HG02571 (cell line): ENCODE results near the gene IQSEC3.
"Not testable (repeated sequence)": the region's sequence is repeated elsewhere in the genome, so short reads cannot be mapped to it uniquely, and the experiment has no call there.

Experiments used
- ATAC-seq: cut with Tn5 transposase; IDR thresholded peaks from one replicate; pipeline ENCODE4 v1.9.1; 2021; ENCODE audit warnings: mild to moderate bottlenecking, moderate library complexity; ENCODE audit not compliant: unreplicated experiment

The IQSEC3 gene

DNA sequence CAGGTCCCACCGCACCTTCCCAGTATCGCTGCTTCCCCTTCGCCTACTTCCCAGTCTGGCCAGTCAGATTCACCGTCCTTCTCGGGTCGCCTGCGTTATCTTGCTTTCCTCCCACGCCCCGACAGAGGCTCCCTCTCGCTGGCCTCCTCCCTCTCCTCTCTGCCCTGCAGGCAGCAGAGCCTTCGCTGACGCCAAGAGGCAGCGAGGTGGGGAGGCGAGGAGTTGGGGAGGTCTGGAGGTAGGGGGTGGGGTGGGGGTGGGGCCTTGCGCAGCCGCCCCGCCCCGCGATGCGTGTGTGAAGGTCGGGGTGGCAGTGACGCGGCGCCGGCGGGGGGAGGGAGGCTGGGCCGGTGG, at the start of gene IQSEC3:
Gene IQSEC3 (plus strand): TSS at position 340 of the 354 bp plus-strand sequence. CDS start 116 bp downstream, outside the sequence.
- ATAC-seq, result not testable (repeated sequence)

DNA sequence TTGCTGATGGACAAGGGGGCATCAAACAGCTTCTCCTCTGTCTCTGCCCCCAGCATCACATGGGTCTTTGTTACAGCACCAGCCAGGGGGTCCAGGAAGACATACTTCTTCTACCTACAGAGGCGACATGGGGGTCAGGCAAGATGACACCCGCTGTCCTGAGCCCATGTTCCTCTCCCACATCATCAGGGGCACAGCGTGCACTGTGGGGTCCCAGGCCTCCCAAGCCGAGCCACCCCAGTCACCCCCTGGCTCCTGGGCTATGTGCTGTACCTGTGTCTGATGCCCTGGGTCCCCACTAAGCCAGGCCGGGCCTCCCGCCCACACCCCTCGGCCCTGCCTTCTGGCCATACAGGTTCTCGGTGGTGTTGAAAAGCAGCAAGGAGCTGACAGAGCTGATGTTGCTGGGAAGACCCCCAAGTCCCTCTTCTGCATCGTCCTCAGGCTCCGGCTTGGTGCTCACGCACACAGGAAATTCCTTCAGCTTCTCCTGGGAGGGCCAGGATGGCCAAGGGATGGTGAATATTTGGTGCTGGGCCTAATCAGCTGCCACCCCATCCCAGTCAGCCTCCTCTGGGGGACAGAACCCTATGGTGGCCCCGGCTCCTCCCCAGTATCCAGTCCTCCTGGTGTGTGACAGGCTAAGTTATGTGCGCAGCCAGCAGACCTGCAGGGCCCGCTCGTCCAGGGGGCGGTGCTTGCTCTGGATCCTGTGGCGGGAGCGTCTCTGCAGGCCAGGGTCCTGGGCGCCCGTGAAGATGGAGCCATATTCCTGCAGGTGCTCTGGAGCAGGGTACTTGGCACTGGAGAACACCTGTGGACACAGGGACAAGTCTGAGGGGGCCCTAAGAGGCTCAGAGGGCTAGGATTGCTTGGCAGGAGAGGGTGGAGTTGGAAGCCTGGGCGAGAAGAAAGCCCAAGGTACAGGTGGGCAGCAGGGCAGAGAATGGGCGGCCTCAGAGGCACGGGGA, 48.9 kb upstream of the IQSEC3 start:
- ATAC-seq, result not testable (repeated sequence)

DNA sequence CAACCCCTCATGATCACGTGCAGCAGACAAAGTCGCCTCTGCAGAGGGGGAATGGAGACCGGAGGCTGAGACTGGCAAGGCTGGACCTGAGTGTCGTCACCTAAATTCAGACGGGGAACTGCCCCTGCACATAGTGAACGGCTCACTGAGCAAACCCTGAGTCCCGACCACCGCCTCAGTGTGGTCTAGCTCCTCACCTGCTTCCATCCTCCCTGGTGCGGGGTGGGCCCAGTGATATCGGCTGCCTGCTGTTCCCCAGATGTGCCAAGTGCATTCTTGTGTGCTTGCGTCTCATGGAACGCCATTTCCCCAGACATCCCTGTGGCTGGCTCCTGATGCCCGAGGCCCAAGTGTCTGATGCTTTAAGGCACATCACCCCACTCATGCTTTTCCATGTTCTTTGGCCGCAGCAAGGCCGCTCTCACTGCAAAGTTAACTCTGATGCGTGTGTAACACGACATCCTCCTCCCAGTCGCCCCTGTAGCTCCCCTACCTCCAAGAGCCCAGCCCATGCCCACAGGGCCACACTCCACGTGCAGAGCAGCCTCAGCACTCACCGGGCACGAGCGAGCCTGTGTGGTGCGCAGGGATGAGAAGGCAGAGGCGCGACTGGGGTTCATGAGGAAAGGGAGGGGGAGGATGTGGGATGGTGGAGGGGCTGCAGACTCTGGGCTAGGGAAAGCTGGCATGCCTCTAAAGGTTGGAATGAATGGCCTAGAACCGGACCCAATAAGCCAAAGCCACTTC, 47.6 kb upstream of the IQSEC3 start:
- ATAC-seq, result not testable (repeated sequence)

DNA sequence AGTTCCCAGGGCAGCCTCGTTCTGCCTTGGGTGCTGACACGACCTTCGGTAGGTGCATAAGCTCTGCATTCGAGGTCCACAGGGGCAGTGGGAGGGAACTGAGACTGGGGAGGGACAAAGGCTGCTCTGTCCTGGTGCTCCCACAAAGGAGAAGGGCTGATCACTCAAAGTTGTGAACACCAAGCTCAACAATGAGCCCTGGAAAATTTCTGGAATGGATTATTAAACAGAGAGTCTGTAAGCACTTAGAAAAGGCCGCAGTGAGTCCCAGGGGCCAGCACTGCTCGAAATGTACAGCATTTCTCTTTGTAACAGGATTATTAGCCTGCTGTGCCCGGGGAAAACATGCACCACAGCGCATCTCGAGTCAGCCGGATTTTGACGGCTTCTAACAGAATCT, 46.7 kb upstream of the IQSEC3 start:
- not testable (repeated sequence) for ATAC-seq

DNA sequence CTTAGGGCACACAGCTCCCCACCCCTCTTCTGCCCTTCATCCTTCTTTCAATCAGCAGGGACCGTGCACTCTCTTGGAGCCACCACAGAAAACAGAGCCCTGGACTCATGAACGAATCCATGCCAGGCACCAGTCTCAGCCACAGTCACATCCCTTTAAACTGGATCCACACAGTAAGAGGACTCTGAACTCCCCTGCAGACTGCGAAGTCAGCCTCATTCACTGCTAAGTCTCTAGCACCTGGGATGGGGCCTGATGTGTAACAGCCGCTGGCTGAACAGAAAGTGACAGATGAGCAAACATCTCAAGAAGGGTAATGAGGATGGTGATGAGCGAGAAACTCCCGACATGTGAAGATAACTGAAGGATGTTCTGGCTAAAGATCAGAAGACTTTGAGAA, 45.8 kb upstream of the IQSEC3 start:
- no peak for ATAC-seq

DNA sequence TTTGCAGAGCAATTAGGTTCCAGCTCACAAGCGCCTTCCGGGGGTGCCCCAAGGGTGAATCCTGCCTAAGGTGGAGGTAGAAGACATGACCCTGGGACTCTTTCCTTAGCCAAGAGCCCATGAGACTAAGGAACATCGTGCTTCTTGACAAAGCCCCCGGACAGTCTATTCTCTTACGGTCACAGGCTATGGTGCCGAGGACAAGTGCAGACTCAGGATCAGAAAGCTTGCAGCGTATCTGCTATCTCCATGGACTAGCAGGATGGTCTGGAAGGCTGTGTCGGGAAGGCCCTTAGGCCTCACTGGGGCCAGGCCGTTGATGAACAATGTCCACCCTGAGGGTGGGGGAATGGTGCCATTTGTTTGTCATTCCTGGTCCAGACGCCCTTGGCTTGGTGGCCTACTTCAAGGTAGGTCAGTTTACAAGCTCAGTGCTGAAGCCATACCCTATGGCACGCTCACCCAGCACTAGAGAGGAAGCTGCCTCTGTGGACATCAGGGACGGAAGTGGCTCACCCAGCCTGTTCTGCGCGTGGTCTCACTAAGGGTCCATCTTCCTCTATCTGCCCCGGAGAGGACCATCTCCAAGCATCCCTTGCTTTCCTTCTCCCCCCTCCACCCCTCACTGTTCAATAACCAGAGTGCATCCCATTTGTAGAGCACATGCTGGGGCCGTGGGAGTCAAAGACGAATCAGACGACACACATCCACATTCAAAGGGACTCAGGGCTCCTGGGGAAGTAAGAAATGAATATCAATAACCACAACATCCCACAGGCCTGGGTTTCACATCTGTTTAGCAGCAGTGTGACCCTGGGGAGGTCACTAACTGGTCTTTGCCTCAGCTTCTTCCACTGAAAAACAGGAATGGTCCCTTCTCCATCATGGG, 45.0 kb upstream of the IQSEC3 start:
- ATAC-seq, result peak; percentile 87

DNA sequence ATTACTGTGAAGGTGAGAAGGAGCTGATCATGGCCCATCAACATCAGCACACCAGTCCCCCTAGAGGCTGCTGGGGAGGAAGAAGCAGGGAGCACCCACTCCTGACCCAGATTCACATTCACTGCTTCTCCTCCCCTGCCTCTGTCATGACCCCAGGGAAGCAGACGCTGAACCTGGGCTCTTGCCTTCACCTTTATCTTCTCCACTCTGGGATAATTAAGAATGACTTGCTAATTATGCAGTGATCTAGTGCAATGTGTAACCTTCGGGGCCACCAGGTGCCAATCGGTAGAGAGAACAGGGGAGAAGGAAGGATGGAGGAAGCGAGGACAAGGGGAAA, 44.4 kb upstream of the IQSEC3 start:
- ATAC-seq, result no peak

DNA sequence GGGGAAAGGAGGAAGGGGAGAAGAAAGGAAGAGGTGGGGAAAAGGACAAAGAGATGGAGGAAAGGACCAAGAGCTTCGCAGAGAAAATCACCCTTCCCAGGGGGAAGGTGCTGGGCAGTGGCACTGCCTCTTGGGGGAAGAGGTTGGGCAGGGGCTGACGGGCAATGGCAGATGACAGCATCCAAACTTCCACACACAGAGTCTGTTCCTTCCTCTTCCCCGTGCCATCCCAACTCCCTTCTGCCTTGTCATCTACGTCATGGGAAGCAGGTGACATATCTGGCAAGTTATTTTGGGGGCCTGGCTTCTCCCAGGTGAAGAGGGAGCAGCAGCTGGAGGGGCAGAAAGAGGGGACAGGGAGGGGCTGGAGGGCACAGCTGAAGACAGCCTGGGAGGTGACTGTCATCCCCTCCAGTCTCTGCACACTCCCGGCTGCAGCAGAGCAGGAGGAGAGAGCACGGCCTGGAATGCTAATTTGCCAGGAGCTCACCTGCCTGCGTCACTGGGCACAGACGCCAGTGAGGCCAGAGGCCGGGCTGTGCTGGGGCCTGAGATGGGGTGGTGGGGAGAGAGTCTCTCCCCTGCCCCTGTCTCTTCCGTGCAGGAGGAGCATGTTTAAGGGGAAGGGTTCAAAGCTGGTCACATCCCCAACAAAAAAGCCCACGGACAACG, 43.9 kb upstream of the IQSEC3 start:
- ATAC-seq, result no peak

DNA sequence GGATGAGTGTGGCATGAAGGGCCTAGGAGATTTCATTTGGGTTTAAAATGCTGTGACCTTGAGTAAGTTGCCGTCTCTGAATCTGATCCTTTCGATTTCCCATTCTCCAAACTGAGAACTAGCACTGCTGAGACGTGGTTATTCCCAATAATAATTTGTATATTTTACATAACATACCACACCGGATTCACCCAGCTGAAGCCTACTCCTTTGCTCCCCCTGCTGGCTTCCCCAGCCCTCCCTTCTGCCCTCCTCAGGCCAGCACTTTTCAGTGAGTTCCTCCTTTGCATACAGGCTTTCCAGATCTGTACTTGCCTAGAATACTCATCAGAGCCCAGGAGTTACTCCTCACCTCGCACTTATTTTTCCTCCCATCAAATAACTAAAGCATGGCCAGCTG, 38.7 kb upstream of the IQSEC3 start:
- not testable (repeated sequence) for ATAC-seq

DNA sequence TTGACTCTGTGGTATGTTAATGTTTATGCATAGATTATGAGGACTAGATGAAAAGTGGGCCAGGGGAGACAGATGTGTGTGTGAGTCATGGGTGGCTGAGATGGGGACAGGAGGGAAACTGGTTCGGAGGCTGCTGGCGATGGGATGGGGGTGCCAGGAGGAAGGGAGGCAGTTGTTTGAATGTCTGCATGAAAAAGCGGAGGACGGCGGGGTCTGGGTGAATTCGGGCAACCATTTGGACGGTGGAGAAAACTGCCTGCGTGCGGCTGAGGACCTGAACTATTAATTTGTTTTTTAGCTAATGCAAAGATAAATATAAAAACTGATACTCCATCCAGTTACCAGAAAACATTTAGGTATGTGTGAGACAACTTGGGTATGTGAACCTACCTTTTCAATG, 27.8 kb upstream of the IQSEC3 start:
- not testable (repeated sequence) for ATAC-seq

DNA sequence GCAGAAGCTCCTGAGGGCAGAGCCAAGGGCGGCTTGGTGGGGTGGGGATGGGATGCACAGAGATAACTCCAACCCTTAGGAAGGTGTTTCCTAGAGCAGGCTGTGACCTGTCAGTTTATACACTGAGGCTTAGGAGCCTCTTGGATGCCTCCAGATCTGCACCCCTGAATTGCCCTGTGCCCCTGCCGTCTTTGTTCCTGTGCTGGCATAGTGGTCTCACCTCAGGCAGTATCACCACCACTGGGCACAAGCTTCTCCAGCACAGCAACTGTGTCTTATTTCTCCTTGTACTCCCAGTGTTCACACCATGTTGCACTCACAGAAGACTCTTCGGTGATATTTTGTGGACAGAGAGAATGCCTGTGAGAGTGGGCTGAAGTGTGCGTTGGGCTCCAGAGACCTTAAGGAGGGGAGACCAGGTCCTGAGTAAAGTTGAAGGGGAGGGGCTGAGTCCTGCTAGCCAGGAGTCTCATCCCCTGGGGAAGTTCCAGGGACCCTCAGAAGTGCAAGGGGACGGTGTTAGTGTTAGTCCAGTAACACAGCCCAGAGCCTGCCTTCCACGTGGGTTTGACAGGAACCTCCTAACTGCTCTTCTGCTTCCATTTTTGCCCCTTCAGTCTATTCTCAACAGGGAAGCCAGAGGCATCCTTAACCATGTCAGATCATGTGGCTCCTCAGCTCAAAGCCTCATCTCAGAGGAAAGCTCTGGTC, 26.9 kb upstream of the IQSEC3 start:
- not testable (repeated sequence) for ATAC-seq

DNA sequence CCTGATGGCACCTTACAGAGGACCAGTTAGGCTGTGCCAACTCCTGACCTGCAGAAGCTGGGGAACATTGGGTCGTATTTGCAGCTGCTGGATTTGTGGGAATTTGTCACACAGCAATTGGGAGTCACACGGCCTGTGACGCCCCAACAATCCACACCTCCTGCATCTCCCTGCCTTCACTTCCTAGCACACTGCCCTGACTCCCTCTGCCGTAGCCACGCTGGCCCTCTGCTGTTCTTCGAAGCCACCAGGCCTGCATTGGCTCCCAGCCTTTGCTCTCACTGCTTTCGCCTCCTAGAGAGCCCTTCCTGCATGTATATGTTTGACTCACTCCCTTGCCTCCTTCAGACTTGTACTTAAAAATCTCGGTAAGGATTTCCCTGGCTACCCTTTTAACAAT, 22.2 kb upstream of the IQSEC3 start:
- ATAC-seq, result not testable (repeated sequence)

DNA sequence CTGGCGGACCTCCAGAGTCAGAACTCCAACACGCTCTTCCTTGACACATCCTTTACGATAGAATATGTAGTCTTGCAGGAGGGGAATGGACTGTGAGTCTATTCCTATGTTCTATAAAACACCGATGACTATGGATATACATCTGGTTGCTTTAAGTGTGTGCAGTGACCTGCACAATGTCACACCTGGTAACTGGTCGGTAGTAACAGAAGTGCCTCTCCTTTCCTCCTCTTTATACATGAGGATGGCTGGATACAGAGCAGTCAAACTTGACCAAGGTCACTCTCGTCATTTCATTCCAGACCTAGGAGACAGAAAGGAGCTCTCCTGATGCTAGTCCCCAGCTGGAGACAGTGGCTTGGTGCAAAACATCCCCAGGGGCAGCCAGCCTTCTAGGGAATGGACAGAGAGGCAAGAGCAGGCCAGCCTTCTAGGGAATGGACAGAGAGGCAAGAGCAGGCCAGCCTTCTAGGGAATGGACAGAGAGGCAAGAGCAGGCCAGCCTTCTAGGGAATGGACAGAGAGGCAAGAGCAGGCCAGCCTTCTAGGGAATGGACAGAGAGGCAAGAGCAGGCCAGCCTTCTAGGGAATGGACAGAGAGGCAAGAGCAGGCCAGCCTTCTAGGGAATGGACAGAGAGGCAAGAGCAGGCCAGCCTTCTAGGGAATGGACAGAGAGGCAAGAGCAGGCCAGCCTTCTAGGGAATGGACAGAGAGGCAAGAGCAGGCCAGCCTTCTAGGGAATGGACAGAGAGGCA, 21.2 kb upstream of the IQSEC3 start:
- ATAC-seq, result not testable (repeated sequence)

DNA sequence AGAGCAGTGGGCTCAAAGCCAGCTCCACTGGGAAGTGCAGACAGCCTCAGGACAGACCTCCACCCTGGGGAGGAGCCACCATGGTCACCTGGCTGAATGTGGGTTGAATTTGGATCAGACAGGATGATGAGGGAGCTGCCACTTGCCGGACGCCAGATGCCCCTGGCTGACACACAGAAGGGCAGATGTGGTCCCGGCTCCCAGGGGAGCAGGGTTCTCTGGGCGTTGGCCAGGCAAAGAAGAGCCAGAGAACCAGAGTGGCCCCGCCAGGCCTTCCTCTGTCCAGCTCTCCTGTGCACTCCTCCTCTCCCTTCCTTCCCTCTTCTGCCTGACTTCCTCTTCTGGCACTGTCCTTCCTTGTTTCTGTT, 20.6 kb upstream of the IQSEC3 start:
- ATAC-seq, result not testable (repeated sequence)

DNA sequence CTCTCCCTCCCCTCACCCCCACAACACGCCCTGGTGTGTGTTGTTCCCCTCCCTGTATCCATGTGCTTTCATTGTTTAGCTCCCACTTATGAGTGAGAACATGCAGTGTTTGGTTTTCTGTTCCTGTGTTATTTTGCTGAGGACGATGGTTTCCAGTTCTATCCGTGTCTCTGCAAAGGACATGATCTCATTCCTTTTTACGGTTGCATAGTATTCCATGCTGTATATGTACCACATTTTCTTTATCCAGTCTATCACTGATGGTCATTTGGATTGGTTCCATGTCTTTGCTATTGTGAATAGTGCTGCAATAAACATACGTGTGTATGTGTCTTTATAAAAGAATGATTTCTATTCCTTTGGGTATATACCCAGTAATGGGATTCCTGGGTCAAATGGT, 20.0 kb upstream of the IQSEC3 start:
- ATAC-seq, result not testable (repeated sequence)

DNA sequence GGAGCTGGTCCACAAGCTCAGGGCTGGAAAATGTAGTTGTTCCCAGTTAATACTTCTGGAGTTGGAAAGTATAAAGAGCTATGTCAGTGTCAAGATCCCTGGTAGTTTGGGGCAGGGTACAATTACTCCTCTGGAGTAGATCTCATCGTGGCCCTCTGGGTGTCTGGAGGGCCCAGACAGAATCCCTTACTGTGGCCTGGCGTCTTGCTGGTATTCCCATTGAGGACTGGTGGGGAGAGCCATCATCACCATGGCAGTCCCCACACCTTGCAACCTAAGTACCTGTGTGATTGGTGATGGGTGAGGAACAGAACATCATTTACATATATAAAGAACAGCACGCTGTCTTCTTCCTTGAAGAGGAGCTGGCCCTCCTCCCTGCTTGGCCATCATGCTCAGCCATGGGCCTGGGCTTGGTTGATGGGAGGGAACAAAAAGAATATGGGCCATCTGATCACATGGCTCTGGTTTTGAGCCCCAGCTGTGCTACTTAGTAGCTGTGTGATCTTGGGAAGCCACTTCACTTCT, 18.8 kb upstream of the IQSEC3 start:
- not testable (repeated sequence) for ATAC-seq

DNA sequence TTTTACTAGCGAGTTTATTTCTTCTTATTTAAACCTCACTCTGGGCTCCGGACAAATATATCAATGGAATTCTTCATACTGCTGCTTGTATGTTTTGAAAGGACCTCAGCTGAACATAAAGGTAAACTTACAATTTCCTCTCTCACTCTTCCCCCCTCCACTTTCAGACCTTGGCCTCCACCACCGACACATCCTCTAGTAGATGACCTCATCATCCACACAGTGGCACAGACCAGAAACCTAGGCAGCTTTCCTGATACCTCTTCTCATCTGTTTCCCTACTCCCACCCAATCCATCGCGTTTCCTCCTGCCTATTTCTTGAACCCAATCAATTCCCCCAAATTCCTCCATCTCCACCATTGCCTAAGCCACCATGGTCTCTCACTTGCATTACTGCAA, 17.4 kb upstream of the IQSEC3 start:
- not testable (repeated sequence) for ATAC-seq

DNA sequence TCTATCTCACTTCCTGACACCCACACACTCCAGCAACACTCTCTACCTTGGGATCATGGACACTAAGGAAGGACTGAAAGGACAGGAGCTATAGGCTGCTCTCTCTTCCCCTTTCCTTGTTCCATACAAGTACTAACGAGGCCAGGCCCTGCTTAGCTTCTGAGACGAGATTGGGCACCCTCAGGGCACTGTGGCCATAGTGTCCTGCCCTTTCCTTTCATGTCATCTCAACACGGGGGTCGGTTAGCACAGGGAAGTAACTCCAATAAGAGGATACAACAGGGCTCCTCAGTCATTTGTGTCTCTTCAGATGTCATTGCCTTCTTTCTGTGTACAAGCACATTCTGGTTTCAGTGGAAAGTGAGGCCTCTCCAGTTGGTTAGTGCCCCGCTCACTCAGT, 15.5 kb upstream of the IQSEC3 start:
- ATAC-seq, result not testable (repeated sequence)

DNA sequence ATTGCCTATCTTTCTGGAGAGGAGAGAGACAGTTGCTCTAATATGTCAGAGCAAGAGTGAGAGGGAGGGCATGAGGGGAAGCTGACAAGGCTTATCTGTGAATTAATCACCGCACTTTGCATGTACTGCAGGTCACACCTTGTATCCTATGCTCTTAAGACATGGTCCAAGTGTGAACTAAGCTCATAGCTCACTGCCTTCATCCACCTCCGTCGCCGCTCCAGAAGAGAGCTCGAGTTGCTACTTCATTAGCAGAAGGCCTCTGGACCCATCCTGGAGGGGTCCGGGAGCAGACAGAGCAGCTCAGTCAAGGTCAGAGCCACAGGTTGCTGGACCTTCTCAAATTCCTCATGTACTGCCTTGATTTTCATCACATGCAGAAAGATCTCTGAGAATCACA, 14.6 kb upstream of the IQSEC3 start:
- not testable (repeated sequence) for ATAC-seq
